Retinal pigment epithelial cell (primary cell): Measurements from ENCODE around the gene PCP4.
A peak's percentile ranks its signal among the peaks of the same experiment; 100 is the strongest.

Experiments used
- DNase-seq: peaks from one replicate; pipeline ENCODE4 v3.0.0-alpha.2; 2010; ENCODE audit warnings: low read depth
- H3K4me3 ChIP-seq: 2 replicates; pipeline ENCODE4 v1.5.1; 2011; ENCODE audit warnings: mild to moderate bottlenecking, low read length, control low read depth, moderate library complexity
- TF ChIP-seq, protein P1 (sequence below): conservative IDR thresholded peaks from 2 replicates; pipeline ENCODE4 v1.5.1; 2011; ENCODE audit warnings: low read depth, low read length, control low read depth, inconsistent platforms

Gene PCP4

GRCh38 chr21:39867198-39867650, at the start of gene PCP4:
Gene PCP4 (plus strand): TSS chr21:39867438. CDS start chr21:39867502, 64 bp downstream.
- peak; percentile 66 for DNase-seq
- H3K4me3 ChIP-seq: peak within 1 kb of the TSS; percentile 40
- TF ChIP-seq, protein P1, sequence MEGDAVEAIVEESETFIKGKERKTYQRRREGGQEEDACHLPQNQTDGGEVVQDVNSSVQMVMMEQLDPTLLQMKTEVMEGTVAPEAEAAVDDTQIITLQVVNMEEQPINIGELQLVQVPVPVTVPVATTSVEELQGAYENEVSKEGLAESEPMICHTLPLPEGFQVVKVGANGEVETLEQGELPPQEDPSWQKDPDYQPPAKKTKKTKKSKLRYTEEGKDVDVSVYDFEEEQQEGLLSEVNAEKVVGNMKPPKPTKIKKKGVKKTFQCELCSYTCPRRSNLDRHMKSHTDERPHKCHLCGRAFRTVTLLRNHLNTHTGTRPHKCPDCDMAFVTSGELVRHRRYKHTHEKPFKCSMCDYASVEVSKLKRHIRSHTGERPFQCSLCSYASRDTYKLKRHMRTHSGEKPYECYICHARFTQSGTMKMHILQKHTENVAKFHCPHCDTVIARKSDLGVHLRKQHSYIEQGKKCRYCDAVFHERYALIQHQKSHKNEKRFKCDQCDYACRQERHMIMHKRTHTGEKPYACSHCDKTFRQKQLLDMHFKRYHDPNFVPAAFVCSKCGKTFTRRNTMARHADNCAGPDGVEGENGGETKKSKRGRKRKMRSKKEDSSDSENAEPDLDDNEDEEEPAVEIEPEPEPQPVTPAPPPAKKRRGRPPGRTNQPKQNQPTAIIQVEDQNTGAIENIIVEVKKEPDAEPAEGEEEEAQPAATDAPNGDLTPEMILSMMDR: peak; percentile 98

GRCh38 chr21:39818557-39818956, 48.7 kb upstream of the PCP4 start:
- H3K4me3 ChIP-seq: no peak overlapping the region
- TF ChIP-seq, protein P1: no peak
- DNase-seq: no peak

DNA sequence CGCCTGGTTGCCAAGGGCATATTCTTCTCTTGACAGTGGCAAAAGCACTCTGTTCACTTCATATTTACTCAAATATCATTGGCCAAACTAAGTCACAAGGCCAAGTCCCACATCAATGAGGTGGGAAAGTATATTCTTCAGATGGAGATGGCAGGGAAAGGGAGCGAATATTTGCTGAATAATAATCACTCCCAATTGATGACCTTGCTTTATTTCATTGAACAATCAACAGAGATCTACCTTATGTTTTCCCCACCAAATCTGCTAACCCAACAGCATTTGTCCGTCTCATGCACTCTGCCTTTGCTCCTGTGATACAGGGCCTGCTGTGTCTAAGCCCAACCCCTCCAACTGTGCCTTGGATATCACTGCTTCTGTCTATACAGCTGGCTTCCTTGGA, 45.2 kb upstream of the PCP4 start:
- no peak for DNase-seq
- no peak overlapping the region for H3K4me3 ChIP-seq
- TF ChIP-seq, protein P1: no peak

- H3K4me3 ChIP-seq: no peak overlapping the region
- TF ChIP-seq, protein P1: no peak
- no peak for DNase-seq
Observed at GRCh38 chr21:39825250-39825649, 42.0 kb upstream of the PCP4 start.

DNA sequence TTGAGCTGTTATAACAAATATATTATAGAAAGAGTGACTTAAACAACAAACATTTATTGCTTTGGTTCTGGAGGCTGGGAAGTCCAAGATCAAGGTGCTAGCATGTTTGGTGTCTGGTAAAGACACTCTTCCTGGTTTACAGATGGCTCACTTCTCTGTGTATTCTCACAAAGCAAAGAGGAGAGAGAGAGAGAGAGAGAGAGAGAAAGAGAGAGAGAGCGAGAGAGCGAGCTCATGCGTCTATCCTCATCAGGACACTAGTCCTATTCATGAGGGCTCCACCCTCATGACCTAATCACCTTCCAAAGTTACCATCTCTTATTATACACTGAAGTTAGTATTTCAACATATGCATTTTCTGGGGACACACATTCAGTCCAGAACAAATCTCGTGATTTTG, 32.7 kb upstream of the PCP4 start:
- DNase-seq: no peak
- TF ChIP-seq, protein P1: no peak
- H3K4me3 ChIP-seq: no peak overlapping the region

DNA sequence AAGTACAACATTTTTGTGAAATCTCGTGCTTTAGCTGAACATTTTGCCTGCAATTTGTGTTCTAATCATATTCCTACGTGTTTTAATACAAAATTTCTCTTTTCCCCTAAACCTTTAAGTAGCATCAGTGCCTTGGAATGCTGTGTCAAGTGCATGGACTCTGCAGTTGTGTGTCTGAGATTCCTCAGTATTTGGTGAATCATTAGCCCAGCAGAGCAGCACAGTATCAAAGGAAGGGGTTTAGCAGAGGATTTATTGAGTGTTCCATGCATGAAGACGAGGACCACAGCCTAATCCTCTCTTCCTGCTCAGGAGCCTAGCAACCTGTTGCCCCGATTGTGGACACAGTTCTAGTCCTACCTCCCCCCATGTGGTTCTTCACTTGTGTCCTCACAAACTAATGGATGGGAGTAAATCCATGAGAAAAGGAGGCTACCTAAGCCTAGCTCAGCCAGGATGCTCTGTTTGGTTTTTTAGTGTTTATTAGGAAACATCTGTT, 29.3 kb upstream of the PCP4 start:
- H3K4me3 ChIP-seq: no peak overlapping the region
- TF ChIP-seq, protein P1: no peak
- peak; percentile 40 for DNase-seq

DNA sequence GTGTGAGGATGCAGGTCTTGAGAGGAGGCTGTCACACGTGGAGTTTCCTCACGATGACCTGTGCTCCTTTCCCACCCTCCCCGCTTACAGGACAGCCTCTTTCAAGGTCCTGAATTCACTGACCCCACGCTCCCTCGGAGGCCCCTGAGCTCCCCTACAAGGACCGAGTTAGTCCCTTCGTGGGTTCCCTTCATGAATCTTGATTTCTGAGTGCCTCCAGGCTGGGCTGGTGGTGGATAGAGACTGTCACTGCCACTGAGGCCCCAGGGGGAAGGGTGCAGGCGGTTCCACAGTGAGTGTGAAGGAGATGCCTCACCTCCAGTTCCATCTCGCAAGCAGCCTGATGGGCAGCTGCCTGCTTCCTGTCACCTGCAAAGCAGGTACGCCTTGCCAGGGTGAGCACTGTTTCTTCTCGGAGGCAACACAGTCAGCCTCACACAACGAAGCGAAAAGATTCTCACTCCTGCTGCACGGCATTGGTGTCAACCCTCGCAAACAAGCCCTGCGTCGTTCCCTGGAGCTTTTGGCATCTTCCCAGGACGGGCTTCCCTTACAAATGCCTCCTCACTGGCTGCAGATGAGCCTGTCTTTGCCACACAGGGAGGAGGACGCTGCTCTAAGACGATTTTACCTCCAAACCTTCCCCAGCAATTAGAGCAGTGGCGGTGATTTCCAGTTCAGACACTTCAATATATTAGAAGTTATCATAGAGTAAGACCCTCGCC, 26.7 kb upstream of the PCP4 start:
- TF ChIP-seq, protein P1: no peak
- DNase-seq: no peak
- H3K4me3 ChIP-seq: no peak overlapping the region
